Uterus (tissue), 2 donors: ENCODE results near the gene ARID1B.

Source experiments
- POLR2A ChIP-seq, 2 donors: fragments of 450-650 bp; IDR thresholded peaks; one replicate each; pipeline ENCODE4 v1.6.1; 2016; ENCODE audit warnings: antibody characterized with exemption in 2 of 2, mild to moderate bottlenecking in 1 of 2, moderate library complexity in 1 of 2
- TF ChIP-seq, protein P1 (sequence below), 4 experiments: fragments of 200-600 bp in 2 of 4; fragments of 450-650 bp in 2 of 4; sonication (generic) in 2 of 4; IDR thresholded peaks; one replicate each; pipeline ENCODE4 v1.5.1; 2016 to 2019; ENCODE audit warnings: antibody characterized with exemption in 4 of 4, mild to moderate bottlenecking in 2 of 4, moderate library complexity in 1 of 4

DNA sequence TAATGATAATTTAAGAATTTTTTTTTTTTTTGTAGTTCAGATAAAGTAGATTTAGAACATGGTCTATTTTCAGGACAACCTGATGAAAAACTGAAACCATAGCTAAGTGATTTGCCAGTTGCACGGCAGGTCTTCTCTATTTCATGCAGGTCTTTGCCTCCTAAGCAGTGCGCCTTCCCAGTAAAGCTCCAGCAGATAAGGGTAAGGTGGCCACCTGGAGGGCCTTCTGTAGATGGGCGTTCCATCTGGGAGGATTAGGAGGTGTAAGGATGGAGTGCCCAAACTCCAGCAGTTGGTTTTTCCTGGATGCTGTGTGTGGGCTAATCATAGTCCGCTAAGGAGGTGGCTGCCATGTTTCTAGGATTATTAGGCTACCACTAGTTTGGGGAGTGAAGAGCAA lies 107.1 kb downstream of the ARID1B start:
- TF ChIP-seq, protein P1, sequence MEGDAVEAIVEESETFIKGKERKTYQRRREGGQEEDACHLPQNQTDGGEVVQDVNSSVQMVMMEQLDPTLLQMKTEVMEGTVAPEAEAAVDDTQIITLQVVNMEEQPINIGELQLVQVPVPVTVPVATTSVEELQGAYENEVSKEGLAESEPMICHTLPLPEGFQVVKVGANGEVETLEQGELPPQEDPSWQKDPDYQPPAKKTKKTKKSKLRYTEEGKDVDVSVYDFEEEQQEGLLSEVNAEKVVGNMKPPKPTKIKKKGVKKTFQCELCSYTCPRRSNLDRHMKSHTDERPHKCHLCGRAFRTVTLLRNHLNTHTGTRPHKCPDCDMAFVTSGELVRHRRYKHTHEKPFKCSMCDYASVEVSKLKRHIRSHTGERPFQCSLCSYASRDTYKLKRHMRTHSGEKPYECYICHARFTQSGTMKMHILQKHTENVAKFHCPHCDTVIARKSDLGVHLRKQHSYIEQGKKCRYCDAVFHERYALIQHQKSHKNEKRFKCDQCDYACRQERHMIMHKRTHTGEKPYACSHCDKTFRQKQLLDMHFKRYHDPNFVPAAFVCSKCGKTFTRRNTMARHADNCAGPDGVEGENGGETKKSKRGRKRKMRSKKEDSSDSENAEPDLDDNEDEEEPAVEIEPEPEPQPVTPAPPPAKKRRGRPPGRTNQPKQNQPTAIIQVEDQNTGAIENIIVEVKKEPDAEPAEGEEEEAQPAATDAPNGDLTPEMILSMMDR (IDR thresholded peaks at IDR 0.05): no peak
- TF ChIP-seq POLR2A (IDR thresholded peaks at IDR 0.05): no peak
